IPS DF 6.9 (cell line): Measurements from ENCODE around the gene UNKL.

ENCODE experiments used
- DNase-seq: peaks from one replicate; pipeline ENCODE4 v3.0.0-alpha.2; 2013; ENCODE audit warnings: low read depth, low spot score
- H3K27ac ChIP-seq: one replicate; pipeline ENCODE4 v1.5.1; 2013; ENCODE audit warnings: low read length, control low read depth
- H3K27me3 ChIP-seq: 2 replicates; pipeline ENCODE4 v1.6.1; 2013; ENCODE audit warnings: mild to moderate bottlenecking, low read length; ENCODE audit not compliant: control insufficient read depth, insufficient read depth
- H3K36me3 ChIP-seq: 2 replicates; pipeline ENCODE4 v1.6.1; 2013; ENCODE audit warnings: low read length; ENCODE audit not compliant: control insufficient read depth, insufficient read depth
- H3K4me1 ChIP-seq: 2 replicates; pipeline ENCODE4 v1.6.1; 2013; ENCODE audit warnings: low read length; ENCODE audit not compliant: control insufficient read depth, insufficient read depth
- H3K4me3 ChIP-seq: 2 replicates; pipeline ENCODE4 v1.5.1; 2013; ENCODE audit warnings: mild to moderate bottlenecking, low read length
- H3K9me3 ChIP-seq: 2 replicates; pipeline ENCODE4 v1.6.1; 2013; ENCODE audit warnings: low read length, inconsistent platforms; ENCODE audit not compliant: control insufficient read depth, insufficient read depth
- WGBS: extraction: QIAGEN DNeasy Blood & Tissue Kit; methylation state at CpG from one replicate; pipeline ENCODE4 v1.1.7; 2013; ENCODE audit warnings: mixed read lengths, missing lambda C conversion rate; ENCODE audit not compliant: insufficient read length, insufficient coverage; 5-methylcytosine and 5-hydroxymethylcytosine counted together

UNKL gene

GRCh38 chr16:1336619-1337018, 77.9 kb downstream of the UNKL start:
- no CpG with 5 or more reads among the region's 15 CpGs for WGBS
- Histone ChIP-seq H3K9me3 (no peaks in the 10 kb centered on the region), H3K27ac (no peak overlapping the region), H3K36me3 (no peaks in the 10 kb centered on the region), H3K4me3 (no peak overlapping the region), H3K27me3 (peaks cover 13% of the 10 kb centered on the region; the same call in 1 of the 2 replicates), H3K4me1 (peaks cover 2% of the 10 kb centered on the region; the same call in 1 of the 2 replicates)
- no peak for DNase-seq

GRCh38 chr16:1335996-1336395, 78.5 kb downstream of the UNKL start:
- Histone ChIP-seq H3K9me3 (no peaks in the 10 kb centered on the region), H3K27ac (no peak overlapping the region), H3K36me3 (no peaks in the 10 kb centered on the region), H3K27me3 (peaks cover 13% of the 10 kb centered on the region; the same call in 1 of the 2 replicates), H3K4me3 (no peak overlapping the region), H3K4me1 (peaks cover 2% of the 10 kb centered on the region; the same call in 1 of the 2 replicates)
- WGBS, result no CpG with 5 or more reads among the region's 12 CpGs
- DNase-seq, result no peak

- Histone ChIP-seq H3K36me3 (no peaks in the 10 kb centered on the region), H3K9me3 (no peaks in the 10 kb centered on the region), H3K4me1 (peaks cover 2% of the 10 kb centered on the region; the same call in 1 of the 2 replicates), H3K27ac (no peak overlapping the region), H3K4me3 (no peak overlapping the region), H3K27me3 (peaks cover 13% of the 10 kb centered on the region; the same call in 1 of the 2 replicates)
- no peak for DNase-seq
- no CpG with 5 or more reads among the region's 16 CpGs for WGBS
These were observed 79.1 kb downstream of the UNKL start for GRCh38 chr16:1335211-1335971.

- H3K9me3 ChIP-seq, result no peaks in the 10 kb centered on the region
- WGBS, result no CpG with 5 or more reads among the region's 9 CpGs
- H3K27me3 ChIP-seq, result peaks cover 13% of the 10 kb centered on the region; the same call in 1 of the 2 replicates
- no peak overlapping the region for H3K4me3 ChIP-seq
- no peak for DNase-seq
- H3K4me1 ChIP-seq, result peaks cover 2% of the 10 kb centered on the region; the same call in 1 of the 2 replicates
- H3K36me3 ChIP-seq, result no peaks in the 10 kb centered on the region
- H3K27ac ChIP-seq, result no peak overlapping the region
These were observed 79.8 kb downstream of the UNKL start for GRCh38 chr16:1334739-1335138.

DNA sequence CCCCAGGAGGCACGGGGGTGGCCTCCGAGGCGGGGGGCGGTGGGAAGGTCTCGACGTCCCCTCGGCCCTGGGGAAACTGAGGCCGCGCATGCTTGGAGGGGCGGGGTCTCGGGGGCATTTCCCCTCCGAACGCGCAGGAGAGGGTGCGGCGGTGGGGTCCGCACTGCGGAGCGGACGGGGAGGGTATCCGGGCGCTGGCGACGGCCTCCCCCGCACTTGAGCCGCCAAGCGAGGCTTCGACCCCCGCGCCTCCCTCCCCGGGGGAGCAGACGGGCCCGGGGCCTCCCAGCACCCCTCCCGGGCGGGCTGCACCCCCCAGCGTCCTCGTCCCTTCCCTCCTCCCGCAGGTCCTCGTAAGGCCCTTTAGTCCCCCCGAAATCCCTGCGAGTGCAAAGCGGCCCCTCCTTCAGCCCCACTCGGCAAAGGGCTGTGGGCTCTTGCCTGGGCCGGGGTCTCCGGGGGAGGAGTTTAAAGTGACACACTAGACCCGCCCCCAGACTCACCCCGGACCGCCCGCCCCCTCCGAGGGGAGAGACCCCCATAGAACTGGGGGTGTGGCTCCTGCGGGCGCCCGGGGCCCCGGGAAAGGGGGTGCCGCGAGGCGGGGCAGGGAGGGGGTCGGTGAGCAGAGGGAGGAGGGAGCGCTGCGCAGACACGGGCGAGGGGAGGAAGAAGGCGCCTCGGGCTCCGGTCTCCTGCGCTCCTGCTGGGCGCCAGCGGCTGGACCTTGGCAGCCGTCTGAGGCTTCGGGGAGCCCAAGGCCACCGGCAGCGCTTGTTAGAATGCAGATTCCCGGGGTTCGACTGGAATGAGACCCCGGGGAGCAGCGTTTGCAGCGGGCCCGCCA, 80.4 kb downstream of the UNKL start:
- Histone ChIP-seq H3K36me3 (no peaks in the 10 kb centered on the region), H3K4me3 (peak overlapping the region; percentile 35; the same call in 1 of the 2 replicates), H3K4me1 (peaks cover 2% of the 10 kb centered on the region; the same call in 1 of the 2 replicates), H3K9me3 (no peaks in the 10 kb centered on the region), H3K27me3 (peaks cover 13% of the 10 kb centered on the region; the same call in 1 of the 2 replicates), H3K27ac (no peak overlapping the region)
- DNase-seq, result no peak
- no CpG with 5 or more reads among the region's 78 CpGs for WGBS

DNA sequence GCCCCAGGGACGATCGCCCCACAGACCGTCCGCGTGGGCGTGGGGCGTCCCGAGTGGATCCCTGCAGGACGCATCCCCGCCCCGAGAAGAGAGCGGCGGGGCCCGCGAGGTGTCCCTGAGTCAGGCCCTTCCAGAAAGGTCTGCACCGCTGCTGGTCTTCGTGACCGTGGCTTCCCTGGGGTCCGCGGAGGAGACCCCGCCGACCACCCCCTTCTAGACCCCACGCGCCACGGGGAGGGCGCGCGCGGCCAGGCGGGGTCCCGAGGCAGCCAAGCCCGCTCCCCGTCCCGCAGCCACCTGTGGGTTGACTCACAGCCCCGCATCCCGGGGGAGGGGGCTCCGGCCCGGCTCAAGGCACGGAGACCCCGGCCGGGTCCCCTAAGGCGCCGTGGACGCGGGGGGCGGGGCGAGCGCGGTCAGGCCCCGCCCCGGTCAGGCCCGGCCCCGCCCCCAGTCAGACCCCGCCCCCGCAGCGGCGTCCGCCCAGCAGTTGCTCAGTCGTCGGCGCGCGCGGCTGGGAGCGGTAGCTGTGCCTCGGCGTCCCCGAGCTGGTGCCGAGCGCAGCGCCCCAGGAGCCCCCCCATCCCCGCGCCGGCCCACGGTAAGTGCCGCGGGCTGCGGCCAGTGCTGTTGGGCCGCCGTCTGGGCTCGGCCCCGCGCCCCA, 81.2 kb downstream of the UNKL start, which contains the start of gene BAIAP3:
Gene BAIAP3, plus strand, starts transcription at position 497 of the 664 bp plus-strand sequence. CDS start 4,905 bp downstream, outside the sequence.
- peak within 1 kb of the TSS; percentile 52; the same call in 1 of the 2 replicates for H3K4me3 ChIP-seq
- no peaks in the 10 kb centered on the region for H3K9me3 ChIP-seq
- H3K36me3 ChIP-seq, result no peaks in the 10 kb centered on the region
- no peak for DNase-seq
- H3K27me3 ChIP-seq, result peaks cover 13% of the 10 kb centered on the region; the same call in 1 of the 2 replicates
- no CpG with 5 or more reads among the region's 83 CpGs for WGBS
- no peak within 1 kb of the TSS for H3K27ac ChIP-seq
- H3K4me1 ChIP-seq, result peaks cover 2% of the 10 kb centered on the region; the same call in 1 of the 2 replicates

GRCh38 chr16:1332618-1333148, 81.8 kb downstream of the UNKL start:
- H3K4me3 ChIP-seq, result no peak overlapping the region; the same call in 1 of the 2 replicates
- H3K4me1 ChIP-seq, result peaks cover 2% of the 10 kb centered on the region; the same call in 1 of the 2 replicates
- no CpG with 5 or more reads among the region's 26 CpGs for WGBS
- no peak overlapping the region for H3K27ac ChIP-seq
- H3K27me3 ChIP-seq, result peaks cover 13% of the 10 kb centered on the region; the same call in 1 of the 2 replicates
- H3K9me3 ChIP-seq, result no peaks in the 10 kb centered on the region
- no peak for DNase-seq
- H3K36me3 ChIP-seq, result no peaks in the 10 kb centered on the region

GRCh38 chr16:1331712-1332617, 82.5 kb downstream of the UNKL start:
- Histone ChIP-seq H3K27me3 (peaks cover 13% of the 10 kb centered on the region; the same call in 1 of the 2 replicates), H3K4me3 (peak overlapping the region; percentile 4; the same call in 1 of the 2 replicates), H3K36me3 (no peaks in the 10 kb centered on the region), H3K9me3 (no peaks in the 10 kb centered on the region), H3K27ac (no peak overlapping the region), H3K4me1 (peaks cover 2% of the 10 kb centered on the region; the same call in 1 of the 2 replicates)
- peak; percentile 94 for DNase-seq
- no CpG with 5 or more reads among the region's 34 CpGs for WGBS
